Mesenteric fat pad (tissue), 1 donor: ENCODE data around the gene MPP1. TPM values are rescaled to one million over a fixed set of nuclear protein-coding genes. Genes with fewer than 3 reads are reported as not detected.
"Not testable (repeated sequence)": the region's sequence is repeated elsewhere in the genome, so short reads cannot be mapped to it uniquely, and the experiment has no call there.

Experiments used
- DNase-seq: peaks from one replicate; pipeline ENCODE4 v3.0.0-alpha.2; 2020; ENCODE audit warnings: low spot score
- long read RNA-seq: library from polyadenylated mRNA; unstranded; transcript quantifications from one replicate; pipeline ENCODE4 v2.0.0, GENCODE V29; 2020
- total RNA-seq: library from RNA; stranded (reverse); fragmentation: NEBNext Ultra II Directional; extraction: Animal tissue kit (Norgen Biotek cat#: 25700); gene quantifications from one replicate; pipeline ENCODE4 v1.2.1, GENCODE V29; 2021
- donor health status: DM: yes; HTN: yes; CAD: no.

Gene MPP1
- 85.1 TPM for total RNA-seq
- long read RNA-seq, transcript MPP1-202 (12 exons, 2,042 nt) = major isoform, 284 of 315 reads
- long read RNA-seq, partial matches to known transcripts = 7 of 315 reads
- long read RNA-seq, other reads (novel, unspliced or antisense) = 20 of 315 reads

GRCh38 chrX:154804957-154805695, at the start of gene MPP1:
TSS of gene MPP1 (minus strand) at chrX:154805485. CDS start at chrX:154805373, 112 bp downstream.
- peak; percentile 92 for DNase-seq

- DNase-seq = no peak
Observed at GRCh38 chrX:154850957-154851611, 45.8 kb upstream of the MPP1 start.

- DNase-seq = no peak
Observed at GRCh38 chrX:154840856-154841255, 35.6 kb upstream of the MPP1 start.

DNA sequence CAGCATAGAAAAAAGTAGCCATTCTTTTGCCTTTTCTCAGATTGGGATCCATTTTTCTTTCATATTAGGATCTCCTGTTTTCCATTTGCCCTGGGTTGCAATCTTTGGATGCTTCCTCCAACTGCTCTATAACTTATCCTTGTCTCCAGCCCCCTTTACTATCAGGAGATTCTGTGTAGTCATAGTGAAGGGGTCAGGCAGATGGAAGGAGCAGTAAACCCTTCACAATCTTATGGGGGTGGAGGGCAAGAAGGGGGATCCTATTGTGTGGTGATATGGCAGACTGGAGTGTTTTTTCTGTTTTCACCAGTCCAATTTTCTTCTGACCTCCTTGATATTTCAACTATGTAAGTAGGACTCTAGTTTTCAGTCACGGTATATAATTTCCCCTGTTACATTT, 30.9 kb upstream of the MPP1 start:
- no peak for DNase-seq

DNA sequence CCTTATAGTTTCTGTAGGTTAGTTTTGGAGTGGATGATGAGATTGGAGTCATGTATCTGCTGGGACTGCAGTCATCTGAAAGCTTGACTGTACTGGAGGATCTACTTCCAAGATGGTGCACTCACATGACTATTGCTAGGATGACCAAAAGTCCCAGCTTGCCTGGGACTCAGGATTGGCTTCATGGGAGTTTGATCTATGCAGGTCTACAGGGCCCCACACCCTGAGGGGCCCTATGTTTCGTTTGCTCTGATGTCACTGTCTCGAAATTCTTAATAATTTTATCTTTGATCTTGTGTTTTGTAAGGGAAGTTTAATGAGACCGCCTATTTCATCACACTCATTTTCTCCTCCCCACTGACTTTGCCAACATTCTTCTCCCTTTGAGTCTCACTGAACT, 29.3 kb upstream of the MPP1 start, which contains the start of gene SMIM9:
TSS of gene SMIM9 (minus strand) at position 101 of the 400 bp plus-strand sequence. CDS start 3,806 bp downstream, outside the sequence.
- no peak for DNase-seq

GRCh38 chrX:154833746-154834274, 28.5 kb upstream of the MPP1 start:
- DNase-seq = no peak

- no peak for DNase-seq
Observed at GRCh38 chrX:154829926-154830442, 24.7 kb upstream of the MPP1 start.

- no peak for DNase-seq
Observed at GRCh38 chrX:154829134-154829533, 23.8 kb upstream of the MPP1 start.

DNA sequence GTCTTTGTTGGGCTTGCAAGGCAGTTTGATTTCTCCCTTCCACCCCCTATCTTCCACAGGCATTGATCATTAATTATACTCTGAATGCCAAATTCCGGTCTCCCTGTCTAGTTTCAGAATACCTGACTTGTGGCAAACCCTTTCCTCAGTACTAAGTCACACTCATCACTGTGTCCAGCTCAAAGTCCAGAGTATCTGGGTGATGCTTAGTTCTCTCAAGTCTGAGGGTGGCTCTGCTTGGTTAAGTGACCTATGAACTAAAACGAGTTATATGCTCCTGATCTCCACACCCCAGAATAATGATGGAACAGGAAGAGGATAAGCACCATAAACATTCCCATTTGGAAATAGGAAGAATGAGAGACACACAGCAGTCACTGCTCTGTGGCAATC, 22.7 kb upstream of the MPP1 start:
- no peak for DNase-seq

GRCh38 chrX:154827194-154828015, 22.1 kb upstream of the MPP1 start:
- DNase-seq = no peak

- DNase-seq = not testable (repeated sequence)
Observed at GRCh38 chrX:154825586-154825985, 20.3 kb upstream of the MPP1 start.

GRCh38 chrX:154824638-154825037, 19.4 kb upstream of the MPP1 start:
- no peak for DNase-seq

DNA sequence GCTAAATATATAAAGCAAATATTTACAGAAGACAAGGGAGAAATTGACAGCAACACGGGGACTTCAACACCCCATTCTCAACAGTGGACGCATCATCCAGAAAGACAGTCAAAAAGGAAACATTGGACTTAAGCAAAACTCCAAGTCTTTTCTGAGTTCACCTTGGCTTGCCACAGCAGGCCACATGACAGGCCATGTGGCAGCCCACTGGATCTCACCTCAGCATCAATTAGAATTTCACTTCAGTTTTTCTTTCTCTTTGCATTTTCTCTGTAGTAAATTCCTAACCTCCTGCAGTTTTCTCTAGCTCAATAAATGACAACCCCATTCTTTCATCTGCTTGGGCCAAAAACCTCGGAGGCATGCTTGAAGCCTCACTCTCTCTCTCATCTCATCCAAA, 16.7 kb upstream of the MPP1 start:
- no peak for DNase-seq

- DNase-seq = no peak
Observed at GRCh38 chrX:154821523-154821922, 16.2 kb upstream of the MPP1 start.

DNA sequence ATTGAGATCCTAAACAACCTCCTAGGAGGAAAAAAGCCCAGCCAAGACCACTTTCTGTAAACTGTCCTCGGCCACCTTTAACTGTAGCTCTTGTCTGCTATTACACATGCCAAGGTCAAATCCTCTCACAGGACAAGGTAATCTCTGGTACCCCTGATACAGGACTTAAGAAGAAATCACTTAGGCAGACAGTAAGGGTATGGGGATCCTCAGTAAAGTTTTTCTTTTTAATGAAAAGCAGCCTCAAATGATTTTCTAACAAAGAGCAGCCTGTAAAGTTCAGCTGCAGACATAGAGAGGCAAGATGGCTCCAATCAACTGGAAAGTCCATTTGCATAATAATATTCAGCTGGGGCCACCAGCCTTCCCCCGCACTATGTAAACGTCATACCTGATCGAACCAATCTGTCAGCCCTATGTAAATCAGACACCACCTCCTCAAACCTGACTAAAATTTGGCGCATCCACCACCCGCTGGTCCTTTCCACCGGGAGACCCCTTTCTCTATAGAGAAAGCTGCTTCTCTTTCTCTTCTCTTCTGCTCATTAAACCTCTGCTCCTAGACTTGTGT, 14.6 kb upstream of the MPP1 start:
- no peak for DNase-seq

GRCh38 chrX:154818916-154819770, 13.9 kb upstream of the MPP1 start:
- DNase-seq = no peak

GRCh38 chrX:154817048-154817618, 11.8 kb upstream of the MPP1 start:
- DNase-seq = not testable (repeated sequence)

DNA sequence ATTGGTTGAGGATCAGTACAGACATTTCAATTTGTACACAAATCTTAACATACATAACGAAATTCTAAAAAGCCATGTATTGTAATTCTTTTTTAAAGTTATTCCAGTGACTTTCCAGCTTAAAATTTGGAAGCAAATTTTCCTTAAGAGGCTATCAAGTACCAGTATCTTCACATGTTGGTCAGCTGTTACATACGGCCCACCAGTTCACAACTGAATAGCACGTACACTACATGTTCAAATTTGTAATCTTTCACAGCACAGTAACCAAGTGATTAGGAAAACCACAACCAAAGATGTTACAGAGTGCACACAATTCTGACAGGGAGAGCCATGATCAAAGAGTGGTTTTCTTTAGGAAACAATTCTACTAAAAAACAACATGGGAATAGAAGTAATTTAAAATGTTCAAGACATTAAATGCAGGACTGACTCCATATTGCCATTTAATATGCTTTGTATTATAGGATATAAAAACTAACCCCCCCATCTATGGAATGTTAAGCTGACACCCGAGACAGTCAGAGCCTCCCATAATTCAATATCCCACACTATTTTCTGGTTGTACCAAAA, 11.1 kb upstream of the MPP1 start:
- DNase-seq = not testable (repeated sequence)

DNA sequence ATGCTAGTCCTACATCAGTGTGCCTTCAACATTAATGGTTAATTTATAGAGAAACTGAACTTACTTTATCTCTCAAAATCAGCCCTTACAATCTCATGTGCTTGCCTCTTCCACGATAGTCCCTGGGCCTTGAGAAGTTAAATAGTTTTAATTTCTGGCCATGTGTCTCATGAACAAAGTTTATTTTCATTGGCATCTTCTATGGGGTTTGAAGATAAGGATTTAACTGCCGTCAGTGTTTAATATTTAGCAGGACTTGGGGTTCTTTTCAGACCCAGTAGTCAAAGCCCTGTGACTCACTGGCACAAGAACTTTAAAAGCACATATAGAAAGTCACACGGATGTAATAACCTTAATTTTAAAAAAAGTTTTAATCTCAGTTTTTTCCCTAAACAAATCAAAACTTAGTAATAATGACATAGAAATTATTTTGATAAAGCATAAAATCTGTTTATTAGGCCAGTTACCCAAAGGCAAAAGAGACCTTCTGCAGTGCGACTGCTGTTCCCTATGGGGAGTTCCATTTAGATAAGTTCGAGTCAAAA, 10.1 kb upstream of the MPP1 start:
- no peak for DNase-seq
